Measurements from ENCODE around the gene CDKN2D.
"Not testable (repeated sequence)": the region's sequence is repeated elsewhere in the genome, so short reads cannot be mapped to it uniquely, and the experiment has no call there.

The CDKN2D gene

DNA sequence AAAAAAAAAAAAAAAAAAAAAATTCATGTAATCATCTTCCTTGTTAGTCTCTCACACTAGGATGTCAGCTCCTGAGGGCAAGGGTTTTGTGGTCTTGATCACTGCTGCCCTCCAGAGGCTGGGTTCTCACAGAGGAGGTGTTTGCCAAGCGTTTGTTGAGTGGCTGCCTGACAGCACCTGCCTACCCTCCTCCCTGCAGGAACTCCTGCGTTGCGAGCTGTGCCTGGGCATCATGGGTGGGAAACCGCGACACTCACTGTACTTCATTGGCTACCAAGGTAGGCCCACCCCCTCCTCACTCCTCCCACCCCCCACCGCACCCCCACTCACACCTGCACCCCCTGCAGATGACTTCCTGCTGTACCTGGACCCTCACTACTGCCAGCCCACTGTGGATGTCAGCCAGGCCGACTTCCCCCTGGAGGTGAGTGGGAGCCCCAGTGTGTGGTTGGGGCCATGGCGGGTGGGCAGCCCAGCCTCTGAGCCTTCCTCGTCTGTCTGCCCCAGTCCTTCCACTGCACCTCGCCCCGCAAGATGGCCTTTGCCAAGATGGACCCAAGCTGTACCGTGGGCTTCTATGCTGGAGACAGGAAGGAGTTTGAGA is 17.0 kb downstream of the CDKN2D start:
- DNase-seq (ENCODE audit: low read depth): no peak

- not testable (repeated sequence) for DNase-seq (ENCODE audit: low read depth)
Measured at GRCh38 chr19:10551006-10551405, 17.8 kb downstream of the CDKN2D start.

- DNase-seq (ENCODE audit: low read depth): no peak
Measured at GRCh38 chr19:10550336-10550735, 18.4 kb downstream of the CDKN2D start.

DNA sequence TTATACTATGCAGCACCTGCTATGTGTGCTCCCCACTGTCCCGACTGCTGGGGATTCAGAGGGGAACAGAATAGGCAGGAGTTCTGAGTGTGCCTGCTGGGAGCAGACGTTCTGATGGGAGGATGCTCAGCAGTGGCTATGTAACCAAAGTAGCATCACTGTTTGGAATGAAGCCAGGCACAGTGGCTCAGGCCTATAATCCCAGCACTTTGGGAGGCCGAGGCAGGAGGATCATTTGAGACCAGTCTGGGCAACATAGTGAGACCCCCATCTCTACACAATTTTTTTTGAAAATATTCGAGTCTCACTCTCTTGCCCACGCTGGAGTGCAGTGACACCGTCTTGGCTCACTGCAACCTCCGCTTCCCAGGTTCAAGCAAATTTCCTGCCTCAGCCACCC is 19.0 kb downstream of the CDKN2D start:
- no peak for DNase-seq (ENCODE audit: low read depth)

DNA sequence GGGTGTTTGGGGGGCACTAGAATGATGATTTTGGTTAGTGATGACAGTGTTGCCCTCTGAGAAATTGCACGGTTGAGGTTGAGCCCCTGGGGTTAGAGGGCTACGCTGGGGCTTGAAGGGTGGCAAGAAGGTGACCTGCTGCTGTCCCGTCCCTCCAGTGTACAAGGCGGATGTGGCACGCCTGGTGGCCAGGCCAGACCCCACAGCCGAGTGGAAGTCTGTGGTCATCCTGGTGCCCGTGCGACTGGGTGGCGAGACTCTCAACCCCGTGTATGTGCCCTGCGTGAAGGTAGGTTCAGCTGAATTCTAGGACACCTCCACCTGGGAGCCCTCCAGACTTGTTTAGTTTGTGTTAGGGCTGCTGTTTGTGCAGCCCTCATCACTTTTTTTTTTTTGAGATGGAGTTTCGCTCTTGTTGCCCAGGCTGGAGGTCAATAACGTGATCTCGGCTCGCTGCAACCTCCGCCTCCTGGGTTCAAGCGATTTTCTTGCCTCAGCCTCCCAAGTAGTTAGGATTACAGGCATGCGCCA is 20.0 kb downstream of the CDKN2D start:
- DNase-seq (ENCODE audit: low read depth): no peak

DNA sequence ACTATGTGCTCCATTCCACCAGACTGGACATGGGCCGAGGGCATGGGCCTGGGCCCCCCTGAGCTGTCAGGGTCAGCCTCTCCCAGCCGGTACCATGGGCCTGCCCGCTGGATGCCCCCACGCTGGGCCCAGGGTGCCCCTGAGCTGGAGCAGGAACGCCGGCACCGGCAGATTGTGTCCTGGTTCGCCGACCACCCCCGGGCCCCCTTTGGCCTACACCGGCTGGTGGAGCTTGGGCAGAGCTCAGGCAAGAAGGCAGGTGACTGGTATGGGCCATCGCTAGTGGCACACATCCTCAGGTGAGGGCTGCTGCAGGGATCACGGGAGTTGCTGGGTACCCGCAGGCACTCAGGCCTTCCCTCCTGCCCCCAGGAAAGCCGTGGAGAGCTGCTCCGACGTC is 22.0 kb downstream of the CDKN2D start:
- DNase-seq (ENCODE audit: low read depth): no peak

- DNase-seq (ENCODE audit: low read depth): no peak
Measured at GRCh38 chr19:10544753-10545251, 24.0 kb downstream of the CDKN2D start.

DNA sequence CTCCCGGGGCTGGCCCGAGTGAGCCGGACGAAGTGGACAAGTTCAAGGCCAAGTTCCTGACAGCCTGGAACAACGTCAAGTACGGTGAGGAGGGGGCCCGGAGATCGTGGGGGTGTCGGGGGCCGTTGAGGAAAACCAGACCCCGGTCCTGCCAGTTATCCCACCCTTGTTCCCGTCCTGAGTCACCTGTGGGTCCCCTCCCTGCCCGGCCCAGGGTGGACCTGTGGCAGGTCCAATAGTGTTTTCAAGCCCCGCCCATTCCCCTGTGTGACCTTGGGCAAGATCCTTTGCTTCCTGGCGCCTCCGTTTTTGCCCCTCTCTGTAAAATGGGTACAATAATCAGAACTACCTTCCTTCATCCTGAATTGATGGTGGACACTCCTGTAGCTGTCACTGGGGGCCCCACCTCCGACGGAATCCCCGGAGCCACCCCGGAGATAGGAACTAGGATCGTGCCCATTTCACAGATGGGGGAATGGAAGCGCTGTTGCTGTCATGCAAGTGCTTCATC is 24.5 kb downstream of the CDKN2D start:
- DNase-seq (ENCODE audit: low read depth): no peak

GRCh38 chr19:10543420-10544241 is 25.1 kb downstream of the CDKN2D start, which contains the start of gene ATG4D:
TSS of gene ATG4D (plus strand) at chr19:10543904. CDS start at chr19:10544091, 187 bp downstream.
- peak; percentile 86 for DNase-seq (ENCODE audit: low read depth)

- DNase-seq (ENCODE audit: low read depth): no peak
Measured at GRCh38 chr19:10543059-10543419, 25.7 kb downstream of the CDKN2D start.

- not testable (repeated sequence) for DNase-seq (ENCODE audit: low read depth)
Measured at GRCh38 chr19:10539016-10539415, 29.8 kb downstream of the CDKN2D start.

DNA sequence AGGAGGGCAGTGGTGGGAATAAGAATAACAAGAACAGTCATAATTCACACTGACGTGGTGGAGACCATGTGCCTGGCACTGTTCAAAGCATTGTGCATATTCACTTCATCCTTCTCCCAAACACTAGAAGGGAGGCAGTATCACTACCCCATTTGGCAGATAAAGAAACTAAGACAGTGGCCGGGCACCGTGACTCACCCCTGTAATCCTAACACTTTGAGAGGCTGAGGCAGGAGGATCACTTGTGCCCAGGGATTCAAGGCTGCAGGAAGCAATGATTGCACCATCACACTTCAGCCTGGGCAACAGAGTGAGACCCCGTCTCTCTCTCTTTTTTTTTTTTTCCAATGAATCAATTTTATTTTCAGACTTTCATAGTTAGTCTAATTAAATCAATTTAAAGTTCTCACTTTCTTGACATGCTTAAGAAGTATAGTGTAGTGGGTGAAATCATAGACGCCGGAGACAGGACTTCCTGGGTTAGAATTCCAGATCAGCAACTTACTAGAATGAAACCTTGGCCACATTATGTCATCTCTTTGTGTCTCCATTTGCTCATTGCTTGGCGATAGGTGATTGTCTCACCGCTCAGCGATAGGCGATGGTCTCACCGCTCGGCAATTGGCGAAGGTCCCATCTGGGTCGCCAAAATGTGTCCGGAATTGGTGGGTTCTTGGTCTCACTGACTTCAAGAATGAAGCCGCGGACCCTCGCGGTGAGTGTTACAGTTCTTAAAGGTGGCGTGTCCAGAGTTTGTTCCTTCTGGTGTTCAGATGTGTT is 30.4 kb downstream of the CDKN2D start:
- DNase-seq (ENCODE audit: low read depth): no peak

DNA sequence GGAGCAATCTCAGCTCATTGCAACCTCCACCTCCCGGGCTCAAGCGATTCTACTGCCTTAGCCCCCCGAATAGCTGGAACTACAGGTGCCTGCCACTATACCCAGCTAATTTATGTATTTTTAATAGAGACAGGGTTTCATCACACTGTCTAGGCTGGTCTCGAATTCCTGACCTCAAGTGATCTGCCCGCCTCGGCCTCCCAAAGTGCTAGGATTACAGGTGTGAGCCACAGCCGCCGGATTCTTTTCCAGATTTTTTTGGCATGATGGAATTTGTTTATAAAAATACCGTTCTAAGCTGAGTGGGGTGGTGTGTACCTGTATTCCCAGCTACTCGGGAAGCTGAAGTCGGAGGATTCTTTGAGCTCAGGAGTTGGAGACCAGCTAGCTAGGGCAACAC is 31.1 kb downstream of the CDKN2D start:
- DNase-seq (ENCODE audit: low read depth): no peak

DNA sequence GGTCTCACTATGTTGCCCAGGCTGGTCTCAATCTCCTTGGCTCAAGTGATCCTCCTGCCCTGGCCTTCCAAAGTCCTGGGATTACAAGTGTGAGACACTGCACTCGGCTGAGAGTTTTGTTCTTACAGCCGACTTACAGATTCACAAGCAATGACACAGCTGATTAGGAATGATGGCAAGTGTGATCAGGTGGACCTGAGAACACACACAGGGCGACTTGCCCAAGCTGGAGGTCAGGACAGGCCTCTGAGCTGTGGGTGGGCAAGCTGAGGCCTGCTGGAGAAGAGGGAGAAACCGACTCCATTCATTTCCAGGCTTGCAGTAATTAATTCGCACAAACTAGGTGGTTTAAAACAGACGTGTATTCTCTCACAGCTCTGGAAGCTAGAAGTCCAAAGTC is 33.2 kb downstream of the CDKN2D start:
- no peak for DNase-seq (ENCODE audit: low read depth)

GRCh38 chr19:10533646-10534386 is 35.0 kb downstream of the CDKN2D start:
- DNase-seq (ENCODE audit: low read depth): no peak

- DNase-seq (ENCODE audit: low read depth): no peak
Measured at GRCh38 chr19:10532457-10532856, 36.3 kb downstream of the CDKN2D start.

DNA sequence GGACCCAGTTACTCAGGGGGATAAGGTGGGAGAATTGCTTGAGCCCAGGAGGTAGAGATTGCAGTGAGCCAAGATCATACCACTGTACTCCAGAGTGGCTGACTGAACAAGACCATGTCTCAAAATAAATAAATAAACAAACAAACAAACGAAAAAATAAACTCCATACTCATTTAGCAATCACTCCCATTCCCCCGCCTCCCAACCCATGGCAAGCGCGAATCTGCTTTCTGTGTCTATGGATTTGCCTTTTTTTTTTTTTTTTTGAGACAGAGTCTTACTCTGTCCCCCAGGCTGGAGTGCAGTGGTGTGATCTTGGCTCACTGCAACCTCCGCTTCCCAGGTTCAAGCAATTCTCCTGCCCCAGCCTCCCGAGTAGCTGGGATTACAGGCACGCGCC is 41.9 kb downstream of the CDKN2D start:
- not testable (repeated sequence) for DNase-seq (ENCODE audit: low read depth)

- DNase-seq (ENCODE audit: low read depth): no peak
Measured at GRCh38 chr19:10525636-10526035, 43.1 kb downstream of the CDKN2D start.

DNA sequence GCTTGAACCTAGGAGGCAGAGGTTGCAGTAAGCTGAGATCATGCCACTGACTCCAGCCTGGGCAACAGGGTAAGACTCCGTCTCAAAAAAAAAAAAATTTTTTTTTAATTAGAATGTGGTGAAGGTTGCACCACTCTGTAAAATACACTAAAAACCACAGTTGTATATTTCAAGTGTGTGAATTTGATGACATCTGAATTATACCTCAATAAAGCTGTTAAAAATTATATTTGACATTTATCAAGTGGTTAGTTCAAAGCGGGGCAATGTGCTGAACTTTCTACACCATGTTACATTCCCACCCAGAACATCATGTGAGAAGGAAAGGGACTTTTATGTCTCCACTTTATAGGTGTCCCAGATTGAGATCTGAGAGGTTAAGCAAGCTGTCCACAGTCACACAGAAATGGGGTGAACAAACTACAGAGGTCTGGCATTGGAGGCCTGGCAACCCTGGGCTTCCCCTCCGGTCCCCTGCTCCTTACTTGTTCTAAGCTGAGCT is 45.6 kb downstream of the CDKN2D start:
- no peak for DNase-seq (ENCODE audit: low read depth)

DNA sequence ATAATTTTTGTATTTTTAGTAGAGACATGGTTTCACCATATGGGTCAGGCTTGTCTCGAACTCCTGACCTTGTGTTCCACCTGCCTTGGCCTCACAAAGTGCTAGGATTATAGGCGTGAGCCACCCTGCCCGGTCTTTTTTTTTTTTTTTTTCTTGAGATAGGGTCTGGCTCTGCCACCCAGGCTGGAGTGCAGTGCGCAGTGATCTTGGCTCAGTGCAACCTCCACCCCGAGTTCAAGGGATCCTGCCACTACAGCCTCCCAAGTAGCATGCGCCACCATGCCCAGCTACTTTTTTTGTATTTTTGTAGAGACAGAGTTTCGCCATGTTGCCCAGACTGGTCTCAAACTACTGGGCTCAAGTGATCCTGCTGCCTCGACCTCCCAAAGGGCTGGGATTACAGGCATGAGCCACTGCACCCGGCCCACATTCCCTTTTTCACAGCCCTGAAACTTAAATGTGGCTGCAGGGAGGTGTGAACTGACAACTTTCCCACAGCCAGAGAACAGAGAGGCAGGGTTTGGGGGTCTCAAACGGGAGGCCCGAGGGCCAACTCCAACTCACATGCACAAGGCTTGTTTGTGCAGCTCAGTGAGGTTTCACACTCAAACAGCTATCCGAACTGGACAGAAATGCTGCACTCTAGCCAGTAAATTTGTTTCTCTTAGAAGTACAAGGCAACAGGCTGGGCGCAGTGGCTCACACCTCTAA is 47.2 kb downstream of the CDKN2D start:
- no peak for DNase-seq (ENCODE audit: low read depth)

All from CMK (cell line).